GM18867 (cell line): ENCODE measurements around the gene OXSR1.
"Not testable (repeated sequence)": the region's sequence is repeated elsewhere in the genome, so short reads cannot be mapped to it uniquely, and the experiment has no call there.

Experiments
- ATAC-seq: cut with Tn5 transposase; IDR thresholded peaks from one replicate; pipeline ENCODE4 v1.9.1; 2021; ENCODE audit warnings: mild to moderate bottlenecking, moderate library complexity; ENCODE audit not compliant: unreplicated experiment

OXSR1 gene

GRCh38 chr3:38141173-38141951 is 24.0 kb upstream of the OXSR1 start:
- no peak for ATAC-seq

- no peak for ATAC-seq
These were observed 23.4 kb upstream of the OXSR1 start for GRCh38 chr3:38141952-38142273.

GRCh38 chr3:38142959-38143358 is 22.4 kb upstream of the OXSR1 start:
- no peak for ATAC-seq

GRCh38 chr3:38143511-38143910 is 21.8 kb upstream of the OXSR1 start:
- no peak for ATAC-seq

GRCh38 chr3:38146504-38146903 is 18.8 kb upstream of the OXSR1 start:
- no peak for ATAC-seq

GRCh38 chr3:38147421-38147820 is 17.9 kb upstream of the OXSR1 start:
- no peak for ATAC-seq

- no peak for ATAC-seq
These were observed 16.9 kb upstream of the OXSR1 start for GRCh38 chr3:38148311-38148882.

- no peak for ATAC-seq
These were observed 15.6 kb upstream of the OXSR1 start for GRCh38 chr3:38149708-38150107.

- no peak for ATAC-seq
These were observed 14.4 kb upstream of the OXSR1 start for GRCh38 chr3:38150780-38151528.

GRCh38 chr3:38151667-38152265 is 13.6 kb upstream of the OXSR1 start:
- no peak for ATAC-seq

GRCh38 chr3:38152609-38153008 is 12.7 kb upstream of the OXSR1 start:
- no peak for ATAC-seq

- no peak for ATAC-seq
These were observed 12.1 kb upstream of the OXSR1 start for GRCh38 chr3:38153221-38153620.

- no peak for ATAC-seq
These were observed 11.3 kb upstream of the OXSR1 start for GRCh38 chr3:38154033-38154494.

GRCh38 chr3:38154625-38155255 is 10.6 kb upstream of the OXSR1 start:
- no peak for ATAC-seq

- no peak for ATAC-seq
These were observed 9.5 kb upstream of the OXSR1 start for GRCh38 chr3:38155825-38156224.

- no peak for ATAC-seq
These were observed 8.2 kb upstream of the OXSR1 start for GRCh38 chr3:38157117-38157516.

- no peak for ATAC-seq
These were observed 7.7 kb upstream of the OXSR1 start for GRCh38 chr3:38157595-38157994.

GRCh38 chr3:38158472-38158871 is 6.9 kb upstream of the OXSR1 start:
- no peak for ATAC-seq

- ATAC-seq: not testable (repeated sequence)
These were observed 4.6 kb upstream of the OXSR1 start for GRCh38 chr3:38160704-38161103.

GRCh38 chr3:38163117-38163840 is 2.1 kb upstream of the OXSR1 start:
- no peak for ATAC-seq
